IPS-18a (cell line): ENCODE data around the gene OR2H1.

Experiments used
- H3K27ac ChIP-seq: one replicate; pipeline ENCODE4 v1.5.1; 2013; ENCODE audit warnings: low read length
- H3K27me3 ChIP-seq: one replicate; pipeline ENCODE4 v1.6.1; 2013; ENCODE audit warnings: mild to moderate bottlenecking, low read length; ENCODE audit not compliant: control insufficient read depth, insufficient read depth
- H3K36me3 ChIP-seq: one replicate; pipeline ENCODE4 v1.6.1; 2013; ENCODE audit warnings: low read depth, low read length; ENCODE audit not compliant: control insufficient read depth
- H3K4me1 ChIP-seq: one replicate; pipeline ENCODE4 v1.6.1; 2013; ENCODE audit warnings: low read depth, low read length; ENCODE audit not compliant: control insufficient read depth
- H3K4me3 ChIP-seq: one replicate; pipeline ENCODE4 v1.5.1; 2013; ENCODE audit warnings: low read length
- H3K9ac ChIP-seq: one replicate; pipeline ENCODE4 v1.6.1; 2013; ENCODE audit warnings: mild to moderate bottlenecking, low read length, moderate library complexity
- H3K9me3 ChIP-seq: one replicate; pipeline ENCODE4 v1.6.1; 2013; ENCODE audit warnings: low read depth, low read length; ENCODE audit not compliant: control insufficient read depth

OR2H1 gene

GRCh38 chr6:29451471-29452193 is 5.3 kb upstream of the OR2H1 start:
- no peaks in the 10 kb centered on the region for H3K9me3 ChIP-seq
- no peaks in the 10 kb centered on the region for H3K27me3 ChIP-seq

GRCh38 chr6:29461021-29461814 is 4.3 kb downstream of the OR2H1 start:
- H3K4me3 ChIP-seq, result no peak overlapping the region
- no peak overlapping the region for H3K27ac ChIP-seq
- no peak overlapping the region for H3K9ac ChIP-seq
- no peaks in the 10 kb centered on the region for H3K27me3 ChIP-seq
- no peaks in the 10 kb centered on the region for H3K36me3 ChIP-seq
- no peaks in the 10 kb centered on the region for H3K4me1 ChIP-seq
- H3K9me3 ChIP-seq, result no peaks in the 10 kb centered on the region

More at GRCh38 chr6:29451471-29452193, 5.3 kb upstream of the OR2H1 start:
- no peaks in the 10 kb centered on the region for H3K36me3 ChIP-seq
- H3K27ac ChIP-seq, result no peak overlapping the region
- peaks cover 10% of the 10 kb centered on the region for H3K4me1 ChIP-seq
- H3K4me3 ChIP-seq, result no peak overlapping the region
- H3K9ac ChIP-seq, result no peak overlapping the region

- no peak overlapping the region for H3K9ac ChIP-seq
- H3K4me1 ChIP-seq, result no peaks in the 10 kb centered on the region
- H3K27ac ChIP-seq, result no peak overlapping the region
- H3K36me3 ChIP-seq, result no peaks in the 10 kb centered on the region
- no peak overlapping the region for H3K4me3 ChIP-seq
- no peaks in the 10 kb centered on the region for H3K27me3 ChIP-seq
- no peaks in the 10 kb centered on the region for H3K9me3 ChIP-seq
Observed at GRCh38 chr6:29462022-29462421, 5.1 kb downstream of the OR2H1 start.

- H3K9me3 ChIP-seq, result no peaks in the 10 kb centered on the region
- H3K4me1 ChIP-seq, result no peaks in the 10 kb centered on the region
- H3K9ac ChIP-seq, result no peak overlapping the region
- H3K4me3 ChIP-seq, result no peak overlapping the region
- no peak overlapping the region for H3K27ac ChIP-seq
- H3K36me3 ChIP-seq, result no peaks in the 10 kb centered on the region
- H3K27me3 ChIP-seq, result no peaks in the 10 kb centered on the region
Observed at GRCh38 chr6:29465279-29465678, 8.3 kb downstream of the OR2H1 start.

GRCh38 chr6:29465801-29466200 is 8.8 kb downstream of the OR2H1 start:
- Histone ChIP-seq H3K36me3 (no peaks in the 10 kb centered on the region), H3K9ac (no peak overlapping the region), H3K4me3 (no peak overlapping the region), H3K4me1 (no peaks in the 10 kb centered on the region), H3K27me3 (no peaks in the 10 kb centered on the region), H3K9me3 (no peaks in the 10 kb centered on the region), H3K27ac (no peak overlapping the region)

GRCh38 chr6:29466241-29466640 is 9.3 kb downstream of the OR2H1 start:
- Histone ChIP-seq H3K27ac (no peak overlapping the region), H3K4me1 (no peaks in the 10 kb centered on the region), H3K9ac (no peak overlapping the region), H3K4me3 (no peak overlapping the region), H3K27me3 (no peaks in the 10 kb centered on the region), H3K9me3 (no peaks in the 10 kb centered on the region), H3K36me3 (no peaks in the 10 kb centered on the region)

- no peaks in the 10 kb centered on the region for H3K27me3 ChIP-seq
Observed at GRCh38 chr6:29474996-29475395, 18.0 kb downstream of the OR2H1 start.

GRCh38 chr6:29477923-29478450 is 21.0 kb downstream of the OR2H1 start:
- no peak overlapping the region for H3K27ac ChIP-seq
- H3K27me3 ChIP-seq, result no peaks in the 10 kb centered on the region
- H3K4me3 ChIP-seq, result no peak overlapping the region
- no peak overlapping the region for H3K9ac ChIP-seq
- no peaks in the 10 kb centered on the region for H3K4me1 ChIP-seq
- no peaks in the 10 kb centered on the region for H3K36me3 ChIP-seq
- H3K9me3 ChIP-seq, result no peaks in the 10 kb centered on the region

More at GRCh38 chr6:29474996-29475395, 18.0 kb downstream of the OR2H1 start:
- Histone ChIP-seq H3K9me3 (no peaks in the 10 kb centered on the region), H3K4me1 (no peaks in the 10 kb centered on the region), H3K9ac (no peak overlapping the region), H3K36me3 (no peaks in the 10 kb centered on the region), H3K27ac (no peak overlapping the region), H3K4me3 (no peak overlapping the region)

- H3K9me3 ChIP-seq, result no peaks in the 10 kb centered on the region
- H3K4me3 ChIP-seq, result no peak overlapping the region
- no peak overlapping the region for H3K27ac ChIP-seq
- H3K4me1 ChIP-seq, result no peaks in the 10 kb centered on the region
- no peaks in the 10 kb centered on the region for H3K27me3 ChIP-seq
- no peak overlapping the region for H3K9ac ChIP-seq
- H3K36me3 ChIP-seq, result no peaks in the 10 kb centered on the region
Observed at GRCh38 chr6:29478740-29479139, 21.8 kb downstream of the OR2H1 start.

GRCh38 chr6:29479560-29479959 is 22.6 kb downstream of the OR2H1 start:
- Histone ChIP-seq H3K4me3 (no peak overlapping the region), H3K4me1 (no peaks in the 10 kb centered on the region), H3K9ac (no peak overlapping the region), H3K36me3 (no peaks in the 10 kb centered on the region), H3K27me3 (no peaks in the 10 kb centered on the region), H3K27ac (no peak overlapping the region), H3K9me3 (no peaks in the 10 kb centered on the region)

- H3K27ac ChIP-seq, result no peak overlapping the region
- H3K36me3 ChIP-seq, result no peaks in the 10 kb centered on the region
- H3K4me3 ChIP-seq, result no peak overlapping the region
Observed at GRCh38 chr6:29483186-29483585, 26.2 kb downstream of the OR2H1 start.

More at GRCh38 chr6:29483186-29483585, 26.2 kb downstream of the OR2H1 start:
- Histone ChIP-seq H3K9ac (no peak overlapping the region), H3K4me1 (no peaks in the 10 kb centered on the region), H3K9me3 (no peaks in the 10 kb centered on the region), H3K27me3 (no peaks in the 10 kb centered on the region)
